ENCODE results near the gene CYP1A1. TPM values are rescaled to one million over a fixed set of nuclear protein-coding genes. Genes with fewer than 3 reads are reported as not detected.
"Not testable (repeated sequence)": the region's sequence is repeated elsewhere in the genome, so short reads cannot be mapped to it uniquely, and the experiment has no call there.

CYP1A1 gene
- total RNA-seq, 3 donors from 2014 or later: 0.60 to 0.90 (median 0.76) TPM

DNA sequence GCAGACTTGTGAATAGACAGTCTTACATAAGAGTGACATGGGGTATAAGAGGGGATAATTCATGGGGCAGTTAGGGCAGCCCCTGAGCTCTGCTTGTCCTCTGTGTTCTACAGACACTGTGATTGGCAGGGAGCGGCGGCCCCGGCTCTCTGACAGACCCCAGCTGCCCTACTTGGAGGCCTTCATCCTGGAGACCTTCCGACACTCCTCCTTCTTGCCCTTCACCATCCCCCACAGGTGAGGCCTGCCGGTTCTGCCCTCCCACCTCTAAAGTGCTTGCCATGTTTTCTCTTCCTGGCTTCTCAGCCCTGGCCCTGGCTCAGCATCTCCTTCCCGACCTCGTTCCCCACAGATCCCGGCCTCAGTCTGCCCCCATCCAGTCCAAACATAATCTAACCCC lies 26.7 kb upstream of the CYP1A1 start:
- no peaks in the 10 kb centered on the region for H3K4me1 Mint-ChIP-seq (ENCODE audit: low read depth)
- ATAC-seq: no peak
- no peaks in the 10 kb centered on the region for H3K36me3 Mint-ChIP-seq (ENCODE audit: insufficient read depth)

DNA sequence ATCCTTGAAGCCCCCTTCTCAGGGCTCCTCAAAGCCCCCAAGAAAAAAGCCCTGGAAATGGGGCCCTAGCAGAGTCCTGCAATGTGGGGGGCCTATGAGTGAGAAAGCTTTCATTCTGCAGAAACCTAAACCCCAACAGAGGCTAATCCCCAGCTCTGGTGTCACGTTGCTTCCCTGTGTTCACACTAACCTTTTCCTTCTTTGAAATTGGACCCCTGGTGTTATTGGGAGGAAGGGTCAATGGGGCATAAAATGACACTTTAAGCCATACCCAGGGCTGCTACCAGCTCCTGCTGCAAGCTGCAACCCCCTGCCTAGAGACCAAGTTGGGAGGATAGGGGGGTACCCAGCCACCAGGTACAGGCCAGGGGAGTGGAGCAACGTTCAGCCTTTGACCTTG lies 25.4 kb upstream of the CYP1A1 start:
- H3K4me1 Mint-ChIP-seq (ENCODE audit: low read depth): no peaks in the 10 kb centered on the region
- no peak overlapping the region for H3K4me3 Mint-ChIP-seq
- no peaks in the 10 kb centered on the region for H3K9me3 Mint-ChIP-seq
- no peaks in the 10 kb centered on the region for H3K36me3 Mint-ChIP-seq (ENCODE audit: insufficient read depth)
- DNase-seq: no peak
- H3K27me3 Mint-ChIP-seq (ENCODE audit: low read depth): no peaks in the 10 kb centered on the region
- no peak for ATAC-seq

More for the DNA sequence above, 26.7 kb upstream of the CYP1A1 start:
- no peak overlapping the region for H3K4me3 Mint-ChIP-seq
- H3K27me3 Mint-ChIP-seq (ENCODE audit: low read depth): no peaks in the 10 kb centered on the region
- no peaks in the 10 kb centered on the region for H3K9me3 Mint-ChIP-seq
- no peak for DNase-seq

DNA sequence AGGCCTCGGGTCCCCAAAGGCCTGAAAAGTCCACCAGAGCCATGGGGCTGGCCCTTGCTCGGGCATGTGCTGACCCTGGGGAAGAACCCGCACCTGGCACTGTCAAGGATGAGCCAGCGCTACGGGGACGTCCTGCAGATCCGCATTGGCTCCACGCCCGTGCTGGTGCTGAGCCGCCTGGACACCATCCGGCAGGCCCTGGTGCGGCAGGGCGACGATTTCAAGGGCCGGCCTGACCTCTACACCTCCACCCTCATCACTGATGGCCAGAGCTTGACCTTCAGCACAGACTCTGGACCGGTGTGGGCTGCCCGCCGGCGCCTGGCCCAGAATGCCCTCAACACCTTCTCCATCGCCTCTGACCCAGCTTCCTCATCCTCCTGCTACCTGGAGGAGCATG lies 24.5 kb upstream of the CYP1A1 start:
- H3K9me3 Mint-ChIP-seq: no peaks in the 10 kb centered on the region
- no peak overlapping the region for H3K4me3 Mint-ChIP-seq

DNA sequence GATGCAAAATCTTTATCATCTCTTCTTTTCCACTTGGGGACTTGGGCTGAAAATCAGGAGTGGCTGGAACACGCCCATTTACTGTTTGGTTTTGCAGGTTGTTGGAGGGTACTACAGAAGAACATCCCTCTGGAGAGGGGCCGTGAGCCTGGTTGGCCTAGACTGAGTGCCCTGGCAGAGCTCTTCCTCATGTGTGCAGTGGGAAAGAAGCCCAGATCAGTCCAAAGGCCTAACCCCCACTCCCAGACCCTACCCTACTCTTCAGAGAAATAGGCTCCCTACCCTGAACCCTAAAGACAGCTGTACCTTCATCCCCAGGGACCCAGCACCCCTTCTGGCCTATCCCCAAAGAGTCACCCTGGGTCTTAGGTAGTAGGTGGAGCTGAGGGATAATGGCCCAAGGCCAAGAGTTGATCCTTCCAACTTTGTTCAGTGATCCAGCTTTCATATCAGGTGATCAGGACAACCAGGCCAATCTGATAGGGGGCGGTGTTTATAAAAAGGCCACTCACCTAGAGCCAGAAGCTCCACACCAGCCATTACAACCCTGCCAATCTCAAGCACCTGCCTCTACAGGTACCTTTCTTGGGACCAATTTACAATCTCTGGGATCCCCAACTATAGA lies 23.1 kb upstream of the CYP1A1 start, which contains the start of gene CYP1A2:
CYP1A2 (plus strand) TSS at position 524 of the 625 bp plus-strand sequence. CDS start 894 bp downstream, outside the sequence.
- DNase-seq (no peak), ATAC-seq (no peak)
- no peaks in the 10 kb centered on the region for H3K27me3 Mint-ChIP-seq (ENCODE audit: low read depth)
- H3K4me3 Mint-ChIP-seq: no peak within 1 kb of the TSS
- no peaks in the 10 kb centered on the region for H3K36me3 Mint-ChIP-seq (ENCODE audit: insufficient read depth)
- H3K4me1 Mint-ChIP-seq (ENCODE audit: low read depth): no peaks in the 10 kb centered on the region
- H3K9me3 Mint-ChIP-seq: no peaks in the 10 kb centered on the region

More for the DNA sequence above, 24.5 kb upstream of the CYP1A1 start:
- no peaks in the 10 kb centered on the region for H3K36me3 Mint-ChIP-seq (ENCODE audit: insufficient read depth)
- no peaks in the 10 kb centered on the region for H3K27me3 Mint-ChIP-seq (ENCODE audit: low read depth)
- DNase-seq: no peak
- ATAC-seq: no peak
- H3K4me1 Mint-ChIP-seq (ENCODE audit: low read depth): no peaks in the 10 kb centered on the region

DNA sequence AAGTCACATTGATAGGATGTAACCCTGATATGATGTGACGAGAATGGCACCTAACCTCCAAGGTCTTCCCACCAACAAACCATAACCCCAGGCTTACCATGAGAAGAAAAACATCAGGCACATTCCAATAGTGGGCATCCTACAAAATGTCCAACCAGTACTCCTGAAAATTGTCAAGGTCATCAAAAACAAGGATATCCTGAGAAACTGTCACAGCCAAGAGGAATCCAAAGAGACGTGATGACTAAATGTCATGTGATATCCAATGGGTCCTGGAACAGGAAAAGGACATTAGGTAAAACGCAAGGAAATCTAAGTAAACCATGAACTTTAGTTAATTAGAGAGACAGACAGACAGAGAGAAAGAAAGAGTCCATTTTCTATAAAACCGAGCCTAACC lies 21.1 kb upstream of the CYP1A1 start:
- Mint-ChIP-seq H3K4me3 (no peak overlapping the region), H3K9me3 (peaks cover 5% of the 10 kb centered on the region), H3K27me3 (ENCODE audit: low read depth) (peaks cover 9% of the 10 kb centered on the region), H3K36me3 (ENCODE audit: insufficient read depth) (no peaks in the 10 kb centered on the region), H3K4me1 (ENCODE audit: low read depth) (no peaks in the 10 kb centered on the region)
- DNase-seq (no peak), ATAC-seq (no peak)

DNA sequence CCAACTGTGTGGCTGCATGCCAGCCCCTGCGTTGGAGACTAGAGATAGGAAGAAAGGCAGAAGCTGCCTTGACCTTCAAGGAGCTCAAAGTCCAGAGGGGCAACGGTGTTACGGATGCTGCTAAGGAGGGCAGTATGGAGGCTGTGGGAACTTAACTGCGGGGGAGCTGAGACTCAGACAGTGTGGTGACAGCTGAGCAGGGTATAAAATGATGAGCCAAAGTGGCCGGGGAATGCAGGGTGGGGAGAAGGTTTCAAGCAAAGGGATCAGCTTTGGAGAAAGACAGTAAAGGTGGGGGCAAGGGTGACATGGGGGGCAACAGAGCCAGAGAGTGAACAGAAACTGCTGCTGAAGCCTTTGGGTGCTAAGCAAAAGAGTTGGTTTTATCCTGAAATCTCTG lies 17.1 kb upstream of the CYP1A1 start:
- H3K27me3 Mint-ChIP-seq (ENCODE audit: low read depth): peaks cover 16% of the 10 kb centered on the region
- no peaks in the 10 kb centered on the region for H3K36me3 Mint-ChIP-seq (ENCODE audit: insufficient read depth)
- peaks cover 11% of the 10 kb centered on the region for H3K9me3 Mint-ChIP-seq
- ATAC-seq: no peak
- peaks cover 3% of the 10 kb centered on the region for H3K4me1 Mint-ChIP-seq (ENCODE audit: low read depth)
- no peak for DNase-seq
- no peak overlapping the region for H3K4me3 Mint-ChIP-seq

DNA sequence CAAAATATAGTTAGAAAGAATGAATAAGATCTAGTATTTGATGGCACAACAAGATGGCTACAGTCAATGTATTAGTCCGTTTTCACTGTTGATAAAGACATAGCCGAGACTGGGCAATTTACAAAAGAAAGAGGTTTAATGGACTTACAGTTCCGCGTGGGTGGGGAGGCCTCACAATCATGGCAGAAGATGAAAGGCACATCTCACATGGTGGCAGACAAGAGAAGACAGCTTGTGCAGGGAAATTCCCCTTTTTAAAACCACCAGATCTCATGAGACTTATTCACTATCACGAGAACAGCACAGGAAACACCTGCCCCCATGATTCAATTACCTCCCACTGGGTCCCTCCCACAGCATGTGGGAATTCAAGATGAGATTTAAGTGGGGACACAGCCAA lies 12.9 kb upstream of the CYP1A1 start:
- not testable (repeated sequence) for DNase-seq; ATAC-seq; H3K4me1 Mint-ChIP-seq (ENCODE audit: low read depth); H3K36me3 Mint-ChIP-seq (ENCODE audit: insufficient read depth); H3K4me3 Mint-ChIP-seq
- Mint-ChIP-seq H3K27me3 (ENCODE audit: low read depth) (peaks cover 32% of the 10 kb centered on the region), H3K9me3 (peaks cover 14% of the 10 kb centered on the region)

DNA sequence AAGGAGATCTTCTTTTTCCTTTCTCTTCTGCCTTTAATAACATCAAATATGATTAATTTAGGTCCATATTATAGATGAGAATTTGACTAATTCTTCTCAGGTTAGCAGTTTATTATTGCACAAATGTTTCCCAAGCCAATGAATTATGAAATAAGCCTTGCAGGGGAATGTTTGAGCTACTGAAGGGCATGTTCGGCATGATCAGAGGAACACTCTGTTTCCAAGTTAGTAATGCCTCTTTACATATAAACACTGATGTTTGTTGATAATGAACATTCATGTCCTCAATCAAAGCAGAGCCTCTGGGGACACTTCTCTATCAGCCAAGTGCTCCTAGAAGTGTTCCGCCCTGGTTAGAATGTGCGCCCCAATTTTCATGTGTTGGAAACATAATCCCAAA lies 10.0 kb upstream of the CYP1A1 start:
- Mint-ChIP-seq H3K36me3 (ENCODE audit: insufficient read depth) (no peaks in the 10 kb centered on the region), H3K9me3 (peaks cover 9% of the 10 kb centered on the region), H3K4me3 (no peak overlapping the region), H3K27me3 (ENCODE audit: low read depth) (peaks cover 26% of the 10 kb centered on the region), H3K4me1 (ENCODE audit: low read depth) (peaks cover 3% of the 10 kb centered on the region)
- DNase-seq (no peak), ATAC-seq (no peak)

DNA sequence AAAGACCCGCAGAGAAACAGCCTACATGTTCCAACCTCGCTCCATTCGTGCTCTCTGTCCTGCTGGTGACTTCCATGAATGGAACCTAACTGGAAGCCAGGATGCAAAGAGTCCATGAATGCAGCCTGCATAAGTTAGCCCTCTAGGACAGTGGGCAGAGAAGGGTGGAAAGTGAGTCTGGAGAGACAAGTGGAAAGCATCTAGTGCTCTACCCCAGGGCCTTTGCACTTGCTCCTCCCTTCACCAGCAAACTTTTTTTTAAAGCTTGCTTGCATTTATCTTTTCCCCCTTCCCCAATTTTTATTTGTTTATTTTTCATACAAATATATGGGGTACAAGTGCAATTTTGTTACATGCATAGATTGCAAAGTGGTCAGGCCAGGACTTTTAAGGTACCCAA lies 7.9 kb upstream of the CYP1A1 start:
- no peak overlapping the region for H3K4me3 Mint-ChIP-seq
- no peaks in the 10 kb centered on the region for H3K36me3 Mint-ChIP-seq (ENCODE audit: insufficient read depth)
- H3K27me3 Mint-ChIP-seq (ENCODE audit: low read depth): peaks cover 29% of the 10 kb centered on the region
- no peak for ATAC-seq
- H3K4me1 Mint-ChIP-seq (ENCODE audit: low read depth): peaks cover 2% of the 10 kb centered on the region
- no peak for DNase-seq
- H3K9me3 Mint-ChIP-seq: peaks cover 8% of the 10 kb centered on the region

DNA sequence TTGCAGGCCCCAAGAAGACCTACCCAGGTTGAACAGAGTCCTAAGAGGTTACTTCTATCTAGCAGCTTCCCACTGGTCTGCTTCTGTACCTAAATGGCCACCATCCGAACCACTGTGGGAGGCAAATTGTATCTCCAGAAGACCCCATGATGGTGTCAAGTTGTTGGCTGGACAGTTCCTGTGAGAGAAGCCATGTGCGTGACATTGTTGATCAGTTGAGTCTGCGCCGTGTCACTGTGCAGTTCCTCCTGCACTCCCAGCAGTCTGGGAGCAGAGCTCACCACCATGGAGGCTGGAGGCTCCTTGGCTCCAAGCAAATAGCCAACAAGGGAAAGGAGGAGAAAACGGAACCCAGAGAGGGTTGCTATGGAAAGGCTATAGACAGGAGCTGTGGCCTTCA lies 7.5 kb upstream of the CYP1A1 start:
- peaks cover 29% of the 10 kb centered on the region for H3K27me3 Mint-ChIP-seq (ENCODE audit: low read depth)
- no peaks in the 10 kb centered on the region for H3K36me3 Mint-ChIP-seq (ENCODE audit: insufficient read depth)
- no peak for DNase-seq
- H3K9me3 Mint-ChIP-seq: peaks cover 4% of the 10 kb centered on the region
- ATAC-seq: no peak
- no peaks in the 10 kb centered on the region for H3K4me1 Mint-ChIP-seq (ENCODE audit: low read depth)
- H3K4me3 Mint-ChIP-seq: no peak overlapping the region

DNA sequence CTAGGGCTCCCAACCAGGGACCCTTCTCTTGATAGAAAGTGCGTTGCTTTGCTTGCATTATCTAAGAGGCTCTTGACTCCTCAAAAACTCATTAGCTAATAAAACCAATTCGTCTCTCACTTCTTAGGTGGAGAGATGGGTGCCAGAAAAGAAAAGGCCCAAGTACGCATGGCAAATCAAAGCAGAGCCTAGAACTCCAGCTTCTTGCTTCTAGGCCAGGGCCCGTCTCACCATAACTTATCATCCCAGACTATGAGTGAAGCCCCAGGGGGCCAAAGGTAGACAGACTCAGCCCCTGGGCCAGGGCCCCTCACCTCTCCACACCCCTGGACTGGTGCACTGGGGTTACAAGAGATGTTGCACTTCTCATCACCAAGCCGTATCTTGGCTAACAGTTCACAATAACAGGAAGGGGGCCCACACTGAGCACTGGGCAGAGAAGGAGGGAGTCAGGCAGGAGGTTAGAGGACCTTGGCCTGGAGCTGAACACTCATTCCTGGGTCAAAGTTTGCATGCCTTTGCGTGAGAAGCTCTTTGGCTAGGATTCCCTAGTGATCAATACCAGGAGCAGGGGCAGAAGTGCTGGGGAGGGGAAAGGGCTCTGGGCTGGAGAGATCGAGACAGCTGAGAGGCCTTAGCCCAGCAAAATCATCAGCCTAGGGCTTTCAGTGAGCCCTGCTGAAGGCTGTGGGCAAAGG lies 5.4 kb upstream of the CYP1A1 start:
- DNase-seq: no peak
- peaks cover 8% of the 10 kb centered on the region for H3K4me1 Mint-ChIP-seq (ENCODE audit: low read depth)
- no peak for ATAC-seq
- no peaks in the 10 kb centered on the region for H3K9me3 Mint-ChIP-seq
- H3K36me3 Mint-ChIP-seq (ENCODE audit: insufficient read depth): no peaks in the 10 kb centered on the region
- peaks cover 31% of the 10 kb centered on the region for H3K27me3 Mint-ChIP-seq (ENCODE audit: low read depth)
- H3K4me3 Mint-ChIP-seq: no peak overlapping the region

DNA sequence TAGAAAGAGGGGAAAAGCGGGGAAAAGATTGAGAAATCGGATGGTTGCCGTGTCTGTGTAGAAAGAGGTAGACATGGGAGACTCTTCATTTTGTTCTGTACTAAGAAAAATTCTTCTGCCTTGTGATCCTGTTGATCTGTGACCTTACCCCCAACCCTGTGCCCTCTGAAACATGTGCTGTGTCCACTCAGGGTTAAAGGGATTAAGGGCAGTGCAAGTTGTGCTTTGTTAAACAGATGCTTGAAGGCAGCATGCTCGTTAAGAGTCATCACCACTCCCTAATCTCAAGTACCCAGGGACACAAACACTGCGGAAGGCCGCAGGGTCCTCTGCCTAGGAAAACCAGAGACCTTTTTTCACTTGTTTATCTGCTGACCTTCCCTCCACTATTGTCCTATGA lies 4.0 kb upstream of the CYP1A1 start:
- ATAC-seq; H3K36me3 Mint-ChIP-seq (ENCODE audit: insufficient read depth); H3K9me3 Mint-ChIP-seq; H3K4me1 Mint-ChIP-seq (ENCODE audit: low read depth); H3K4me3 Mint-ChIP-seq; DNase-seq: not testable (repeated sequence)
- peaks cover 27% of the 10 kb centered on the region for H3K27me3 Mint-ChIP-seq (ENCODE audit: low read depth)

DNA sequence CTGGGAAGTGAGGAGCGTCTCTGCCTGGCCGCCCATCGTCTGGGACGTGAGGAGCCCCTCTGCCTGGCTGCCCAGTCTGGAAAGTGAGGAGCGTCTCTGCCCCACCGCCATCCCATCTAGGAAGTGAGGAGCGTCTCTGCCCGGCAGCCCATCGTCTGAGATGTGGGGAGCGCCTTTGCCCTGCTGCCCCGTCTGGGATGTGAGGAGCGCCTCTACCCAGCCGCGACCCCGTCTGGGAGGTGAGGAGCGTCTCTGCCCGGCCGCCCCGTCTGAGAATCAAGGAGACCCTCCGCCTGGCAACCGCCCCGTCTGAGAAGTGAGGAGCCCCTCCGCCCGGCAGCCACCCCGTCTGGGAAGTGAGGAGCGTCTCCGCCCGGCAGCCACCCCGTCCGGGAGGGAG lies 3.4 kb upstream of the CYP1A1 start:
- H3K27me3 Mint-ChIP-seq (ENCODE audit: low read depth): peaks cover 22% of the 10 kb centered on the region
- ATAC-seq; H3K36me3 Mint-ChIP-seq (ENCODE audit: insufficient read depth); H3K9me3 Mint-ChIP-seq; H3K4me1 Mint-ChIP-seq (ENCODE audit: low read depth); DNase-seq; H3K4me3 Mint-ChIP-seq: not testable (repeated sequence)

DNA sequence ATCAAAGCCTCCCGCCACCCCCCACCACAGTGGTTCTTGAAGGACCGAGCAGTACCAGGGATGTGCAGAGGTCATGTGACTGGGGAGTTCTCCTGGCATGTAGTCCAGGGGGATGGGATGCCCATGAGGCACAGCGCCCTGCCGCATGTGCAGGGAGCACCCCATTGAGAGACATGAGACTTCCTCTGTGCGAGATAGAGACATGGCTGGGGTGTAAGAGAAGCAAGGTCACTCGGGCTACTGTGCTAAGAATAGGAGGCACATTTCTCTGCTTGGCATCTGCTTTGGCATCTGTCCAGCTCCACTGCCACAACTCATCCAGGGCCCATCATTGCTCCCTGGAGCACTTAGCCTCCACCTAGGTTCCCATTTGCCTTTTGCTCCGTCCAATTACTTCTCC lies 2.4 kb upstream of the CYP1A1 start:
- no peak overlapping the region for H3K4me3 Mint-ChIP-seq
- H3K36me3 Mint-ChIP-seq (ENCODE audit: insufficient read depth): no peaks in the 10 kb centered on the region
- DNase-seq: no peak

DNA sequence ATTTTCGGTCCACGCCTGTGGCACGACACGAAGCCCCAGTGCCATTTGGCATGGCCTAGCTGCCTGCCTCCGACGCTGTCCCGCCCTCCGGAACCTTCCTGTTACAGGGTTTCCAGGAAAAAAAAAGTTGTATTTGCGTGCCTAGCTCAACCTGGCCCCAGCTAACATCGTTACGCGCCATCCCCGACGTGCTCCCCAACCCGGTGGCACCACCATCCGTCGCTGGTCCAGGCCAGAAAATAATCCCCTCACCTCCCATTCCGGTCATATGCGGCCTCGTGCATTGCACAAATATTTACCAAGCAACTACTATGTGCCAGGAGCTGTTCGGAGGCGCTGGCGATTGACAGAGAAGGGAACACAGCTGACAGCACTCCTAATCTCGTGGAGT lies 1.4 kb upstream of the CYP1A1 start:
- H3K9me3 Mint-ChIP-seq: no peaks in the 10 kb centered on the region
- no peak for DNase-seq
- H3K36me3 Mint-ChIP-seq (ENCODE audit: insufficient read depth): no peaks in the 10 kb centered on the region
- H3K4me3 Mint-ChIP-seq: peak overlapping the region; percentile 75
- peaks cover 8% of the 10 kb centered on the region for H3K4me1 Mint-ChIP-seq (ENCODE audit: low read depth)
- ATAC-seq: no peak
- peaks cover 16% of the 10 kb centered on the region for H3K27me3 Mint-ChIP-seq (ENCODE audit: low read depth)

More for the DNA sequence above, 2.4 kb upstream of the CYP1A1 start:
- ATAC-seq: no peak
- Mint-ChIP-seq H3K4me1 (ENCODE audit: low read depth) (peaks cover 8% of the 10 kb centered on the region), H3K9me3 (no peaks in the 10 kb centered on the region), H3K27me3 (ENCODE audit: low read depth) (peaks cover 19% of the 10 kb centered on the region)
